Endothelial cell of umbilical vein (primary cell): ENCODE data around the gene NCOR1. TPM values are rescaled to one million over a fixed set of nuclear protein-coding genes. Genes with fewer than 3 reads are reported as not detected.

Experiments used
- BruUV-seq: library from RNA; stranded (reverse); fragments of 400-500 nt; replicated peaks from 2 replicates; lab custom pipeline; 2021; lab: Mats Ljungman, UMichigan
- CTCF ChIA-PET: fragments of 300-600, 350-600 bp; sonication (Branson Sonifier 250); formaldehyde crosslinking; loops from one replicate; lab custom pipeline; 2021; ENCODE audit warnings: antibody characterized with exemption, inconsistent platforms; lab: Charles Lee
- POLR2A ChIA-PET: fragments of 300-600, 350-600 bp; sonication (Branson Sonifier 250); formaldehyde crosslinking; loops from one replicate; lab custom pipeline; 2021; ENCODE audit warnings: antibody characterized with exemption, inconsistent platforms; lab: Charles Lee
- DNase-seq: peaks from one replicate; pipeline ENCODE4 v3.0.0-alpha.2; 2011; ENCODE audit warnings: low read depth, low spot score
- FAIRE-seq: peaks from 2 replicates; lab custom pipeline; 2011; peaks lifted over from hg19 to GRCh38; lab: Jason Lieb, UNC
- H2AFZ ChIP-seq: 2 replicates; pipeline ENCODE4 v1.6.0; 2012; ENCODE audit warnings: low read depth, low read length, control low read depth, inconsistent platforms
- H3K27ac ChIP-seq: 2 replicates; pipeline ENCODE4 v1.5.1; 2011; ENCODE audit warnings: low read depth, mild to moderate bottlenecking, control low read depth, low read length, moderate library complexity; ENCODE audit not compliant: insufficient read depth
- H3K27me3 ChIP-seq, 2 experiments: 2 replicates each; pipeline versions ENCODE4 v1.6.0 to v1.6.1; 2011; ENCODE audit warnings: low read length in 2 of 2, mixed read lengths in 1 of 2; ENCODE audit not compliant: control insufficient read depth in 2 of 2, insufficient read depth in 2 of 2
- H3K36me3 ChIP-seq, 2 experiments: 2 replicates in 1 of 2; 3 replicates in 1 of 2; pipeline ENCODE4 v1.5.1; 2011; ENCODE audit warnings: low read length in 2 of 2, mild to moderate bottlenecking in 1 of 2, moderate library complexity in 1 of 2; ENCODE audit not compliant: control insufficient read depth in 2 of 2, insufficient read depth in 2 of 2; ENCODE audit errors: extremely low read depth in 1 of 2
- H3K4me1 ChIP-seq: 3 replicates; pipeline ENCODE4 v1.5.1; 2011; ENCODE audit warnings: mild to moderate bottlenecking, low read length; ENCODE audit not compliant: control insufficient read depth, insufficient read depth; ENCODE audit errors: extremely low read depth
- H3K4me2 ChIP-seq: 2 replicates; pipeline ENCODE4 v1.6.1; 2011; ENCODE audit warnings: low read length, control low read depth, mixed read lengths; ENCODE audit not compliant: insufficient read depth
- H3K4me3 ChIP-seq, 3 experiments: fragments of 200-600 bp in 1 of 3; sonication (generic), shearing (Covaris generic) in 1 of 3; replicated peaks in 1 of 3; 2 replicates each; pipeline ENCODE4 v1.5.1; 2011 to 2016; ENCODE audit warnings: control low read depth in 3 of 3, low read length in 3 of 3, mild to moderate bottlenecking in 2 of 3, inconsistent platforms in 1 of 3, low read depth in 1 of 3, moderate library complexity in 1 of 3; ENCODE audit not compliant: insufficient read depth in 1 of 3
- H3K79me2 ChIP-seq: 2 replicates; pipeline ENCODE4 v1.6.0; 2012; ENCODE audit warnings: low read length, inconsistent platforms; ENCODE audit not compliant: control insufficient read depth, insufficient read depth
- H3K9ac ChIP-seq: replicated peaks from 2 replicates; pipeline ENCODE3; 2011; ENCODE audit warnings: low read length, control low read depth; ENCODE audit not compliant: insufficient read depth; ENCODE audit errors: extremely low read depth
- H3K9me1 ChIP-seq: replicated peaks from 3 replicates; pipeline ENCODE4 v1.6.0; 2011; ENCODE audit warnings: mild to moderate bottlenecking, low read length; ENCODE audit not compliant: control insufficient read depth, insufficient read depth; ENCODE audit errors: extremely low read depth
- H3K9me3 ChIP-seq: replicated peaks from 2 replicates; pipeline ENCODE4 v1.5.1; 2012; ENCODE audit warnings: low read length, inconsistent platforms; ENCODE audit not compliant: control insufficient read depth, insufficient read depth
- H4K20me1 ChIP-seq: replicated peaks from 2 replicates; pipeline ENCODE3; 2011; ENCODE audit warnings: mild to moderate bottlenecking, low read length; ENCODE audit not compliant: control insufficient read depth, insufficient read depth; ENCODE audit errors: extremely low read depth
- CTCF ChIP-seq, 2 donors: IDR thresholded peaks; 1 replicate in 1 of 2; 2 replicates in 1 of 2; pipeline ENCODE4 v1.5.1; 2011; ENCODE audit warnings: low read length in 2 of 2, mild to moderate bottlenecking in 2 of 2, moderate library complexity in 2 of 2, control low read depth in 1 of 2, inconsistent platforms in 1 of 2, low read depth in 1 of 2; ENCODE audit not compliant: insufficient read depth in 1 of 2; ENCODE audit errors: extremely low read depth in 1 of 2
- EZH2 ChIP-seq: IDR thresholded peaks from 2 replicates; pipeline ENCODE4 v1.6.1; 2012; ENCODE audit warnings: borderline replicate concordance, low read depth, mild to moderate bottlenecking, moderate library complexity, low read length, inconsistent platforms; ENCODE audit not compliant: severe bottlenecking
- GATA2 ChIP-seq: IDR thresholded peaks from 2 replicates; pipeline ENCODE4 v1.7.0; 2011; ENCODE audit warnings: low read depth, mild to moderate bottlenecking, moderate library complexity, mixed read lengths, low read length; ENCODE audit not compliant: insufficient read length, insufficient read depth
- dilution Hi-C: fragments of 300-500 bp; cut with MboI; formaldehyde crosslinking; loops from one replicate; pipeline ENCODE4 v1.15.0; 2019; ENCODE audit warnings: low sequenced_read_pairs; ENCODE audit not compliant: extremely low pct_ligation_motif_present
- intact Hi-C: fragments of 100-400 bp; cut with micrococcal nuclease; formaldehyde crosslinking; loops from one replicate; pipeline ENCODE4 v1.10.0; 2022
- polyA plus RNA-seq, 4 experiments: library from polyadenylated mRNA; depleted of rRNA in 3 of 4; stranded (reverse) in 3 of 4; unstranded in 1 of 4; fragments of >200 nt; gene quantifications; 2 replicates each; pipeline versions ENCODE4 v1.2.1 to v1.2.3, GENCODE V29; 2011 to 2012; ENCODE audit warnings: missing spikeins in 1 of 4
- total RNA-seq: library from RNA; stranded (reverse); gene quantifications from 2 replicates; pipeline ENCODE4 v1.2.3, GENCODE V29; 2021

The NCOR1 gene
- total and polyA plus RNA-seq, 2 donors (not counting 3 experiments of a cell fraction or from before 2014, with no cell fraction given), result 90.0 to 134 TPM

GRCh38 chr17:16101440-16101839 is 113.9 kb downstream of the NCOR1 start:
- Histone ChIP-seq H3K4me1 (peaks cover 2% of the 10 kb centered on the region), H3K36me3 (peaks cover 11 to 13% of the 10 kb centered on the region in 2 experiments), H3K9me3 (no peaks in the 10 kb centered on the region), H3K9ac (no peak overlapping the region), H3K27me3 (no peaks in the 10 kb centered on the region), H3K79me2 (peaks cover 4% of the 10 kb centered on the region), H3K4me3 (no peak overlapping the region), H3K27ac (no peak overlapping the region), H4K20me1 (no peaks in the 10 kb centered on the region), H3K9me1 (no peaks in the 10 kb centered on the region), H3K4me2 (no peak overlapping the region), H2AFZ (no peak overlapping the region)
- FAIRE-seq (no peak), DNase-seq (no peak)
- CTCF ChIA-PET, result no interaction called here
- dilution Hi-C loops (no loop called here), intact Hi-C loops (no loop called here)
- POLR2A ChIA-PET, result no interaction called here
- TF ChIP-seq EZH2, result no peak
- BruUV-seq, result TSS peak; percentile 38

- no TSS peak for BruUV-seq
- Histone ChIP-seq H3K9me3 (no peaks in the 10 kb centered on the region), H3K36me3 (peaks cover 11 to 13% of the 10 kb centered on the region in 2 experiments), H3K4me2 (no peak overlapping the region), H3K79me2 (peaks cover 4% of the 10 kb centered on the region), H3K9ac (no peak overlapping the region), H2AFZ (no peak overlapping the region), H4K20me1 (no peaks in the 10 kb centered on the region), H3K27me3 (no peaks in the 10 kb centered on the region), H3K4me3 (no peak overlapping the region), H3K9me1 (no peaks in the 10 kb centered on the region), H3K27ac (no peak overlapping the region), H3K4me1 (no peaks in the 10 kb centered on the region)
- FAIRE-seq (no peak), DNase-seq (peak; percentile 14)
- ChIA-PET POLR2A (interaction anchor here (0.6 kb wide), 1 partner anchor 25 kb away, joined by 7 read pairs; no protein-coding TSS in a partner anchor), CTCF (no interaction called here)
- dilution Hi-C loops (no loop called here), intact Hi-C loops (no loop called here)
- TF ChIP-seq CTCF (IDR thresholded peaks at IDR 0.05; ENCODE audit: extremely low read depth in 1 of 2, insufficient read depth in 1 of 2, low read depth in 1 of 2, low read length in 2 of 2) (peak in 1 of 2 donors; percentile 4), GATA2 (no peak)
Measured at GRCh38 chr17:16100737-16101400, 114.5 kb downstream of the NCOR1 start.
